NCI-H82 (cell line): Measurements from ENCODE around the gene DCDC1.

Experiments used
- DNase-seq: peaks from one replicate; lab custom pipeline; 2025; lab: John Stamatoyannopoulos, UW

DCDC1 gene

GRCh38 chr11:30914143-30914762, 455.3 kb downstream of the DCDC1 start:
- DNase-seq, result peak; percentile 68

- peak; percentile 40 for DNase-seq
Observed at GRCh38 chr11:30911247-30911646, 458.3 kb downstream of the DCDC1 start.

GRCh38 chr11:30908857-30909256, 460.7 kb downstream of the DCDC1 start:
- no peak for DNase-seq

DNA sequence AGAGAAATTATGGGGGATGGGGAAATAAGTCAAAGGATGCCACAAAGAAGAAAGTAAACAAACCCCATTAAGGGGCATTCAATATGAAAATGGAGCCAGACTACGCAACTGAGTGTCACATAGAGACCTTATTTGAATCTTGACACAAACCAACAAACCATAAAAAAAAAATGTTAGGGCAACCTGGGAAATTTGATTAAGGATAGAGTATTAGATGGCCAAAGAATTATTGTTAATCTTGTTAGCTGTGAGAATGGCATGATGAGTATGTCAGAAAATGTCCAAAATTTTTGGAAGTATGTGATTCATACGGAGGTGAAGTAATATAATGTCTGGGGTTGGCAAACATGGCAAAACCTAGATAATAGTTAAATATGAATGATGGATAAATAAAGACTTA, 461.3 kb downstream of the DCDC1 start:
- no peak for DNase-seq

DNA sequence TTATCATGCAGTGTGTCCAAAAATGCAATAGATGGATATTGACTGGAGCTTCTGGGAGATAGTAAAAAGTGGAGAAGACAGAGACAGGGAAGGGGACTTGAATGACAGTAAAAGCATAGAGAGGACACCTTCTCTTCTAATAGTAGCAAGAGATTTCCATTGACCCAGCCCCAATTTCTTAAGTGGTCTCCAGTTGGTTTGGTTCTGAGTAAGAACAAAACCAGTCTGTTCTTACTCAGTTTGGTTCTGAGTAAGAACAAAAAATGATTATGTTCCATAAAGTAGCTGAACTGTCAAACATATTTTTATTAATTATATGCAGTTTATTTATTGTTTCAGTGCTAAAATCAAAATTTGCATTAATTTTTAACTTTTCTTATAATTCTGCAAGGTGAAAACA, 466.6 kb downstream of the DCDC1 start:
- DNase-seq, result no peak

DNA sequence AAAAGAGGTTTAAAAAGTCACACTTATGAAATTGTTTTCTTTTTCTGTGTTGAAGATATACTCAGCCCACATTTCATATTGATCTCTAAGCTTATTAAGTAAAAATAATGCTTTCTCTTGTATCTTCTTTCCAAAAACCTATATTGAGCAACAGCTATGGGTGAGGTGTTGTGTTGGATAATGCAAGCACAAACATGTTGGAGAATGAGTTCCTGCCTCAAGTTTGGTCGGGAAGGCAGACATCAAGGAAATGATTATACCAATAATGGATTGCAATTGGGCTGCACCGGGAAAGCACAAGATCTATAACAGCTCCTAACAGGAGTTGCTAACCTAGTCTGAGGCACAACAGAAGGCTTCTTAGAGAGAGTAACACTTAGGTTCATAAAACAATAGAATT, 474.5 kb downstream of the DCDC1 start:
- DNase-seq, result no peak

- DNase-seq, result no peak
Observed at GRCh38 chr11:30893318-30893717, 476.2 kb downstream of the DCDC1 start.

DNA sequence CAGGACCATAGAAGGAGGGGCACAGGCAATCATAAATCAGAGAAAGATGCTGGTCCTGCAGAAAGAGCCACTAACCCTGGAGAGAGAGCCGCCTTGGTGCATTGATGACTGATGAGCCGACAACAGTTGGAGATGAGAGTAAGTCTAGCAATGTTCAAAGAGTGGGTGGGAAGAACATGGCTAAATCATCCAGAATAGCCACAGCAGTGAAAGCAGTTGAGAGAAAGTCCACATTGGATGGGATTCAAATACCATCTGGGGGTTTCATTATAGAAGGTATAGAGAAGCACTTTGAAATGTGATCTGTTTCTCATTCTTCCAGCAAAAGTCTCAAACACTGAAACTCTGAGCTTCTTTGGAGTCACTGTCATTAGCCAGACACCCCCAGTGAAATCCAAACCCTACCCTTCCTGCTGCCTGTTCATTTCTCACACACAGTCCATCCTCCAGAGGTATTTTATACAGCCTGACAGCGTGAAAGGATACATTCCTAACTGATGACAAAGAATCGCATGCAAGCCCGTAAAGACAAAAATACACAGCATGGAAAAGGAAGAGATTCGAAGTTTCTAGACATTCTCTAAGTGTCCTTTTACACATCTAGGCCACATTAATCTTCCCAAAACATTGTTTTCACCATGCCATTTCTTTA, 480.3 kb downstream of the DCDC1 start:
- DNase-seq, result no peak

DNA sequence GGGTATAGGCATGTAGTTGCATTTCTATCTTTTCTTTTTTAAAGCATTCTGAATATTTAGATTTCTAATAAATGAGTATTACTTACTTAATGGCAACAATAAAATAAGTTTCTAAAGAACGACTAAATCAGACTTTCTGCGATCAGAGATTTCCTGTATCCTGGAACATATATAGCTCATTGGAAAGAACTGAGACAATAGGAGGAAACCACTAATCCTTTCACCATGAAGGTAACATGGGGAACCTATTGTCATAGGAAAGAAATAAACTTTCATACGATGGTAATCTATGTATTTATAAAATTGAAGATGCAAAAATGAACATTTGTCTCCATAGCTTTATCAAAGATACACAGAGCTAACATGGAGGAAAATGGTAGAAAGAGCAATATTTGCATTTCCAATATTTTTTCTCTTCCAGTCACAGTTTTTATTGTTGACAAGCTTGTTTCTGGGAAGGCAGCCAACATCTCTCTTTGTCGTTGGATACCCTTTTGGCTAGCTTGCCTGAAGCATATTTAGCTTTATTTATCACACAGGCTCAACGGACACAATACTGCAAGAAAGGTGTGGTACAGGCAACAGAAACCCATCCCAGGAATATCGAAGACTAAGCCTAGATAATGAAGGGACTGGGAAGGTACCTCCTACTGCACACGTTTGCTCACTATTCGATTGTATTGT, 490.1 kb downstream of the DCDC1 start:
- no peak for DNase-seq

GRCh38 chr11:30878400-30878799, 491.1 kb downstream of the DCDC1 start:
- no peak for DNase-seq

- no peak for DNase-seq
Observed at GRCh38 chr11:30876663-30877396, 492.7 kb downstream of the DCDC1 start.

DNA sequence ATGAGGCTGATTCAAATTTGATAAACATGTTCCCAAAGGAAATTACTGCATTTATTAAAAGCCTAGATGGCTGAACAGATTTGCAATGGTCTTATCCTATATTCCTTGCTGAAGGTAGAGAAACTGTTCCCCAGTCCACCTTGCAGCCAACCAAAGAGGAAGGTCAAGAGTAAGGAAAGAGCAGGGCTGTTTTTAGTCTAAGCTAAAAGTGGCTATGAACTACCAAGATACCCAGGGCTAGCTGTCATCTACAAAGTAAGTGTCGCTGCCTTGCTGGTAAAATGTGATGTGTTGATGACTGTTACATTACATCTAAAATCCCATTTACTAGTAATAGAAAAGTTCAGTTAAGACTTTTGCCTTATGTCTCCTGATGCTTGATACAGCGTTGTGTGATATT, 493.3 kb downstream of the DCDC1 start:
- DNase-seq, result no peak

DNA sequence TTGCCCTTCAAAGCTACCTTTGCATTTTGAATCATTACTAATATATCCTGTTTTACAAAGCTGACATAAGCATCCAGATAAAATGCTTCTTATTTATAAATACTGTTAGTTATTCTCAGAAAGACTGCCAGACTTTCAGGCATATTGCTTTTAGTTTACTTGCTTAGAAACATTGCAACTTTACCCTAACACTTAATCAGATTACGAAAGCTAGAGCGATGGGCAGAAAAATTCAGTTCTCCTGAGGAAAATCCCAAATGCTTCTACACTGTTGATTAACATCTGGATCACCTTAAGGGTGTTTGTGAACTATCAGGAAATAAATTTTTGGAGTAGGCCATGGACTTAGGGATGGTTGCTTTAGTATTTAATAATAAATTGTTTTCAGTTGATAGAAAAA, 493.7 kb downstream of the DCDC1 start:
- no peak for DNase-seq

DNA sequence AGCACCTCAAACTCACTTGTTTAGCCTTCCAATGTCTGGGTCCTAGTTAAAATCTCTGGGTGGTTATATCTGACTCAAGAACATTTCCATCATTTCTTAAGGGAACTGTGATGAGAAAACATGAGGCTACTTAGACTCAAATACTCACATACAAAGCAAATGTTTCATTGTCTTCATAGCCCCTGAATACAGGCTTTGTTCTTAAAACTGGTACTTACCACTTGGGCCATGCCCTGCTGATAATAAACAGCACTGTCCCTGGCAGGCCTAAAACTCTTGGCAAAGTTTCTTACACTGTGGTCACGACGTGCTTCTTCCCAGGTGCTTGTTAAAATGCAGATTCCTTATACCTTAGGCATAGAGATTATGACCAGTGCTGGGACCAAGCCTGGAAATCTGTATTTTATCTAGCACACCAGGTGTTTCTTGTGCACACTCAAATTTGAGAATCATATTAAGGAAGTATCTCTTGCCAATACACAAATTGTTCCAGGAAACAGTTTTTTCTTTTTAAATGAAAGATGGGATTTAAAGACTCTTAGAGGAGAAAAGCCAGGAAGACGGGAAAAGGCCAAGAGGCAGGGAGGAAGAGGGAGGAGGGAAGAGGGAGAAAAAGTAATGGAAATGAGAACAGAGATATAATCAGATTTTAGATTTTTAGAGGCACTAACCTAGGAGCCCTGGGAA, 495.5 kb downstream of the DCDC1 start:
- no peak for DNase-seq

GRCh38 chr11:30868626-30869081, 500.9 kb downstream of the DCDC1 start:
- DNase-seq, result no peak

DNA sequence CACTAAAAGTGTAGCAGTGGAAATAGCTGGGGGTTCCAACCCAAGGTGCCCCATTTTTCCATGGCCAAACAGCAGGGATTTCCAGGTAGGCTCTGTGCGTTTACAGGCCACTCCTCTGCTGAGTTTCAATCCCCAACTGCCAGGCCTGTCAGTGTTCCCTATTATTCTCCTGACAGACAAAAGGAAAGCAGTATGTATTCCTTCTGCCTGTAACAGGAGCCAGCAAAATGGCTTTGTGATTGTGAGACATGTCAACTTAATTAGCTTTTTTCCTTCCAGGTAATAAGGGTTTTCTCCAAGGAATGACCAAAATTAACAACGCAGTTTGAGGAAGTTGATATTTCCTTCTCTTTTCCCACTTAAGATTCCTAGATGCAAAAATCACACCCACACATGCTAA, 506.3 kb downstream of the DCDC1 start:
- DNase-seq, result no peak

DNA sequence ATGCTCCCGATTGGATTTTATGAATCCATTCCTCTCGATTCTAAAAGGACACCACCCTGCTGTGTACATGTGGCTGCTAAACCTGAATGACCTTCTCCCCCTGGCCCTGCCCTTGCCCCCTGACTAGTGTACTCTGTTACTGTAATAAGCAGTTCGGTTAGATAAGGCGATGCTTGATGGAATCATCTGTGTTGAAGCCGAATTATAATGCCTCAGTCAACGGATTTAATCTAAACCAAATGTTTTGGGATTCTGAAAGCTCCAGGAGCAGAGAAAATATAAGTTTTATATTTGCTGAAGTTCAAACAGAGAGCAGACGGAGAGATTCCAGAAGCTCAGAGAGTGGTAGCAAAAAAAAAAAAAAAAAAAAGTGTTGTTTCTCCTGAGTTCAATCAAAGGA, 508.0 kb downstream of the DCDC1 start:
- no peak for DNase-seq

DNA sequence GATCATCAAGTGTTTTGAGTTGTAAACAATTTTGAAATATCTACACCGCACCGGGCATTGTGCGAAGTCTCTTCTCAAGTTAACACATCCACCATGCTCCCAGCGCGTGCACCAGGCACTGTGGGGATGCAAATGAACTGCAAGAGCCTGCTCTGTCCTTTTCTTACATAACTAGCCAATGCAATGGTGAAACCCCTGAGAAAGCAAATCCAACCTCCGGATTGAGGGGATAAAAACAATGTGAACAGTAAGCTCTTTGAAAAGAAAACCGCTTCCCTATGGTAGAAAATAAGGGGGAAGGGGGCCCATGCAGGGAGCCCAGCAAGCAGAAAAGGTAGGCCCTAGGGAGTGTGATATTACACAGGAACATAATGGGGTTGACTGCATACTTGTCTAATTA, 508.5 kb downstream of the DCDC1 start:
- DNase-seq, result no peak

DNA sequence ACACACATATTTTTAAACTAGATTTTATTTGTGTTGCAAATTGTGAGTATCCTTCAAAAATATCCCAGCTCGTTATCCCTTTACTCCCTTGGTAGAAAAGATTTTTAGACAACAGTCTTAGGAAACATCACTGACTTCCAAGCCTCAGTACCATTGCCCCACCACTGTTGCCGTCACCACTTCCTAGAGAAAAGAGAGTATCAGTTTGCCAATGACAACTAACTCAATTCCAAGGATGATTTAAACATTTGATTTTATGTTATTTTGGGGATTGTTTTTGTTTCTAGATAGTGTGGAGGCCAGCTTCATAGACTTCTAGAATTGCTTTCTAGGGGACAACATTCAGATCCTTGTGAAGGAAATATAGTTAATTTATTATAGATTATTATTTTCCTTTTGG, 509.4 kb downstream of the DCDC1 start:
- no peak for DNase-seq

- DNase-seq, result no peak
Observed at GRCh38 chr11:30859669-30860068, 509.9 kb downstream of the DCDC1 start.

- peak; percentile 5 for DNase-seq
Observed at GRCh38 chr11:30855383-30856006, 514.0 kb downstream of the DCDC1 start.

GRCh38 chr11:30853439-30853838, 516.1 kb downstream of the DCDC1 start:
- DNase-seq, result peak; percentile 59
